Sigmoid colon (tissue), 7 donors: ENCODE measurements around the gene ATXN7L3. TPM values are rescaled to one million over a fixed set of nuclear protein-coding genes. Genes with fewer than 3 reads are reported as not detected.
"Not testable (repeated sequence)": the region's sequence is repeated elsewhere in the genome, so short reads cannot be mapped to it uniquely, and the experiment has no call there.

ENCODE experiments used
- DNase-seq: peaks from one replicate; pipeline ENCODE4 v3.0.0-alpha.2; 2019
- H3K27ac ChIP-seq, 4 donors: fragments of 200-600 bp; sonication (generic); one replicate each; pipeline ENCODE4 v1.5.1; 2016 to 2019; ENCODE audit warnings: mild to moderate bottlenecking in 1 of 4
- H3K27me3 ChIP-seq, 3 donors: fragments of 200-600 bp; sonication (generic); one replicate each; pipeline ENCODE4 v1.5.1; 2019; ENCODE audit warnings: mild to moderate bottlenecking in 1 of 3
- H3K36me3 ChIP-seq, 4 donors: fragments of 200-600 bp; sonication (generic); one replicate each; pipeline ENCODE4 v1.5.1; 2016 to 2019
- H3K4me1 ChIP-seq, 4 donors: fragments of 200-600 bp; sonication (generic); one replicate each; pipeline ENCODE4 v1.5.1; 2017 to 2019
- H3K4me3 ChIP-seq, 4 donors: fragments of 200-600 bp; sonication (generic); one replicate each; pipeline ENCODE4 v1.5.1; 2017 to 2019; ENCODE audit warnings: mild to moderate bottlenecking in 2 of 4, moderate library complexity in 1 of 4
- H3K9me3 ChIP-seq, 4 donors: fragments of 200-600 bp in 3 of 4; sonication (generic) in 3 of 4; one replicate each; pipeline versions ENCODE4 v1.5.1 to v1.6.1; 2013 to 2019
- EP300 ChIP-seq, 4 donors: sonication (generic); formaldehyde crosslinking; IDR thresholded peaks; one replicate each; pipeline ENCODE4 v1.6.1; 2017; ENCODE audit warnings: antibody characterized with exemption in 4 of 4
- POLR2A ChIP-seq, 2 donors: fragments of 450-650 bp; IDR thresholded peaks; one replicate each; pipeline ENCODE4 v1.6.1; 2016; ENCODE audit warnings: antibody characterized with exemption in 2 of 2, mild to moderate bottlenecking in 2 of 2, moderate library complexity in 2 of 2
- POLR2AphosphoS5 ChIP-seq, 4 donors: sonication (generic); formaldehyde crosslinking; IDR thresholded peaks; one replicate each; pipeline ENCODE4 v1.6.1; 2017; ENCODE audit warnings: antibody characterized with exemption in 4 of 4
- WGBS, 2 donors: extraction: QIAGEN DNeasy Blood & Tissue Kit; methylation state at CpG; one replicate each; pipeline ENCODE4 v1.1.7; 2013; 5-methylcytosine and 5-hydroxymethylcytosine counted together
- intact Hi-C: fragments of 100-400 bp; cut with DNase I; formaldehyde crosslinking; loops from one replicate; pipeline ENCODE4 v1.15.1; 2023
- polyA plus RNA-seq, 3 donors: library from polyadenylated mRNA; stranded (reverse); fragments of 200-250 nt; gene quantifications; one replicate each; pipeline ENCODE4 v1.2.3, GENCODE V29; 2013
- small RNA-seq, 3 donors: library from RNA; depleted of rRNA; stranded (forward); fragments of <200 nt; gene quantifications; one replicate each; pipeline ENCODE3, GENCODE V24; 2016
- total RNA-seq, 4 donors: library from RNA; depleted of rRNA; stranded (reverse); fragments of >200 nt; gene quantifications; one replicate each; pipeline ENCODE4 v1.1.0, GENCODE V29; 2016
- TF ChIP-seq, protein P1 (sequence below), 4 experiments: fragments of 450-650 bp in 3 of 4; fragments of 200-600 bp in 1 of 4; IDR thresholded peaks; one replicate each; pipeline ENCODE4 v1.5.1; 2016 to 2019; ENCODE audit warnings: antibody characterized with exemption in 4 of 4, mild to moderate bottlenecking in 3 of 4, moderate library complexity in 2 of 4
- donor health status: healthy with polysubstance abuse.
- donor health status: Bipolar disorder and iron deficiency.
- donor health status: healthy.

Gene ATXN7L3
- total and polyA plus RNA-seq, 7 donors, result 26.4 to 59.8 (median 36.6) TPM

DNA sequence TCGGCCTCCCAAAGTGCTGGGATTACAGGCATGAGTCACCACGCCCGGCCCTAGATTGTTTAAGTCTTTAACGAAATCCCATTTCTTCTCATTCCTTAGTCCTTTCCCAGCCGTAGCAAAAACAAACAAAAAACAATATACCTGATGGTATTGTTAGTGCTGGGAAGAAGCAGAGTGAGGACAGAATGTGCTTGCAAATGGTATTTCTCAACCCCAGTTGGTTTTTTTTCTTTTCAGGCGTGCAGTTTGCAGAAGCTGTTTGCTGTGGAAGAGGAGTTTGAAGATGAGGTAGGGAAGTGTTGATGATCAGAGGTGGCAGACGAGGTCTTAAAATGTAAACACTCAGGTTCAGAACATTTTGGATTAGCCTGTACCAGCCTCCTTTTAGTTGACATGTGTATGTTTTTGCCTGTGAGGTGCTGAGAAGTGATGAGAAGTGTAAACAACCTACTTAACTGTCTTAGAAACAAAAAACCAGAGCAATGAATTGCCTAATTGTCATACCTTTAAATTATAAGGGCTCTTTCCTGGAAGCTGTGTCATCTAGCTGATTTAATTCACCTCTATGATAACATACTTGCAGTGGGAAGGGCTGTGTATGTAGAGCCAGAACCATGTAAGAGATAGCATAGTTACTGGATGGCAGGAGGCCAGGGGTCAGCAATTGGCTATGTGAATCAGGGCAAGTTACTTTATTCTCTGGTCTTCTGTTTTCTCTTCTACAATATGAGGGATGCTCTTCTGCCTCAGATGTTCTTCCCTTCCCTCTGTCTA lies 54.5 kb downstream of the ATXN7L3 start:
- Histone ChIP-seq H3K27ac (peak overlapping the region in 1 of 4 donors; percentile 80), H3K36me3 (no peaks in the 10 kb centered on the region), H3K9me3 (no peaks in the 10 kb centered on the region), H3K4me3 (no peak overlapping the region), H3K27me3 (no peaks in the 10 kb centered on the region), H3K4me1 (peaks cover 0 to 13% (median 10%) of the 10 kb centered on the region in 4 donors)
- 87 to 90% methylated on average over 7 of the region's 7 CpGs for WGBS, 2 donors
- intact Hi-C loops, result loop anchor here (5.0 kb wide), 1 partner anchor 72 kb away; the partner anchor contains the start of gene UBTF
- DNase-seq, result no peak
- TF ChIP-seq POLR2A (IDR thresholded peaks at IDR 0.05) (no peak), POLR2AphosphoS5 (IDR thresholded peaks at IDR 0.05) (no peak), EP300 (IDR thresholded peaks at IDR 0.05) (no peak)
- TF ChIP-seq, protein P1, sequence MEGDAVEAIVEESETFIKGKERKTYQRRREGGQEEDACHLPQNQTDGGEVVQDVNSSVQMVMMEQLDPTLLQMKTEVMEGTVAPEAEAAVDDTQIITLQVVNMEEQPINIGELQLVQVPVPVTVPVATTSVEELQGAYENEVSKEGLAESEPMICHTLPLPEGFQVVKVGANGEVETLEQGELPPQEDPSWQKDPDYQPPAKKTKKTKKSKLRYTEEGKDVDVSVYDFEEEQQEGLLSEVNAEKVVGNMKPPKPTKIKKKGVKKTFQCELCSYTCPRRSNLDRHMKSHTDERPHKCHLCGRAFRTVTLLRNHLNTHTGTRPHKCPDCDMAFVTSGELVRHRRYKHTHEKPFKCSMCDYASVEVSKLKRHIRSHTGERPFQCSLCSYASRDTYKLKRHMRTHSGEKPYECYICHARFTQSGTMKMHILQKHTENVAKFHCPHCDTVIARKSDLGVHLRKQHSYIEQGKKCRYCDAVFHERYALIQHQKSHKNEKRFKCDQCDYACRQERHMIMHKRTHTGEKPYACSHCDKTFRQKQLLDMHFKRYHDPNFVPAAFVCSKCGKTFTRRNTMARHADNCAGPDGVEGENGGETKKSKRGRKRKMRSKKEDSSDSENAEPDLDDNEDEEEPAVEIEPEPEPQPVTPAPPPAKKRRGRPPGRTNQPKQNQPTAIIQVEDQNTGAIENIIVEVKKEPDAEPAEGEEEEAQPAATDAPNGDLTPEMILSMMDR (IDR thresholded peaks at IDR 0.05), result no peak

DNA sequence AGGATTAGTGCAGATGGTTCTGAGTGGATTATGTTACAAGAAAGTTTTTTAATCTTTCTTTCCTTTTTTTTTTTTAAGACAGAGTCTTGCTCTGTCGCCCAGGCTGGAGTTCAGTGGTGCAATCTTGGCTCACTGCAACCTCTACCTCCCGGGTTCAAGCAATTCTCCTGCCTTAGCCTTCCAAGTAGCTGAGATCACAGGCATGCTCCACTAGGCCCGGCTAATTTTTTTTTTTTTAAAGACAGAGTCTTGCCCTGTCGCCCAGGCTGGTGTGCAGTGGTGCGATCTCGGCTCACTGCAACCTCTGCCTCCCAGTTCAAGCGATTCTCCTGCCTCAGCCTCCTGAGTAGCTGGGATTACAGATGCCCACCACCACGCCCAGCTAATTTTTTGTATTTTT lies 55.8 kb downstream of the ATXN7L3 start:
- WGBS, 2 donors, result 93 to 96% methylated on average over 8 of the region's 8 CpGs
- not testable (repeated sequence) for H3K27me3 ChIP-seq, H3K4me3 ChIP-seq, H3K36me3 ChIP-seq, DNase-seq, H3K9me3 ChIP-seq
- H3K4me1 ChIP-seq, result peaks cover 0 to 13% (median 10%) of the 10 kb centered on the region in 4 donors
- intact Hi-C loops, result loop anchor here (5.0 kb wide), 1 partner anchor 73 kb away; the partner anchor contains the start of gene UBTF
- H3K27ac ChIP-seq, result peak overlapping the region in 1 of 4 donors; percentile 80

Small RNA genes lying within 50 kb of the gene (small RNA-seq; reads per million reads assigned to genes)
- 0 reads per million in 3 donors for gene MIR6782

Other genes with a start within 250 kb of the ATXN7L3 start
- 1 to 10 TPM in 1 of 4 donors, not detected in 3; 3.2 TPM for gene PYY, start 245.9 kb downstream of the ATXN7L3 start, total RNA-seq
- gene PYY, start 245.9 kb downstream of the ATXN7L3 start, polyA plus RNA-seq, result 100 to 1,000 TPM in 1 of 3 donors, 10 to 100 TPM in 2; 32.6 to 185 (median 63.1) TPM
- 1 to 10 TPM in 1 of 4 donors, under 1 TPM in 3; 0.54 to 1.4 (median 0.77) TPM for gene NAGS, start 195.3 kb downstream of the ATXN7L3 start, total RNA-seq
- gene NAGS, start 195.3 kb downstream of the ATXN7L3 start, polyA plus RNA-seq, result 10 to 100 TPM in 2 of 3 donors, 1 to 10 TPM in 1; 3.9 to 13.2 (median 10.9) TPM
- gene TMEM101, start 184.9 kb downstream of the ATXN7L3 start, total RNA-seq, result 10 to 100 TPM; 21.3 to 37.8 (median 26.3) TPM
- 10 to 100 TPM; 14.1 to 42.9 (median 22.2) TPM for gene TMEM101, start 184.9 kb downstream of the ATXN7L3 start, polyA plus RNA-seq
- 10 to 100 TPM; 33.8 to 46.9 (median 40.1) TPM for gene LSM12, start 133.2 kb downstream of the ATXN7L3 start, total RNA-seq
- gene LSM12, start 133.2 kb downstream of the ATXN7L3 start, polyA plus RNA-seq, result 10 to 100 TPM; 28.8 to 41.6 (median 37.9) TPM
- gene G6PC3, start 129.1 kb downstream of the ATXN7L3 start, total RNA-seq, result 10 to 100 TPM; 22.2 to 29.8 (median 25.9) TPM
- gene G6PC3, start 129.1 kb downstream of the ATXN7L3 start, polyA plus RNA-seq, result 10 to 100 TPM in 1 of 3 donors, 1 to 10 TPM in 2; 8.4 to 45.5 (median 9.7) TPM
- 10 to 100 TPM; 58.2 to 87.5 (median 69.4) TPM for gene HDAC5, start 76.2 kb downstream of the ATXN7L3 start, total RNA-seq
- 10 to 100 TPM; 15.3 to 21.8 (median 16.8) TPM for gene HDAC5, start 76.2 kb downstream of the ATXN7L3 start, polyA plus RNA-seq
- gene HROB, start 58.0 kb downstream of the ATXN7L3 start, total RNA-seq, result 1 to 10 TPM in 1 of 4 donors, under 1 TPM in 3; 0.36 to 3.3 (median 0.52) TPM
- gene HROB, start 58.0 kb downstream of the ATXN7L3 start, polyA plus RNA-seq, result 1 to 10 TPM in 1 of 3 donors, under 1 TPM in 1, not detected in 1; 0.69 to 3.1 TPM
- 1 to 10 TPM in 3 of 4 donors, under 1 TPM in 1; 0.82 to 4.2 (median 1.6) TPM for gene ASB16, start 29.2 kb downstream of the ATXN7L3 start, total RNA-seq
- under 1 TPM in 1 of 3 donors, not detected in 2; 0.19 TPM for gene ASB16, start 29.2 kb downstream of the ATXN7L3 start, polyA plus RNA-seq
- 10 to 100 TPM; 26.9 to 40.3 (median 29.2) TPM for gene TMUB2, start 12.9 kb downstream of the ATXN7L3 start, total RNA-seq
- 10 to 100 TPM; 19.0 to 41.3 (median 22.2) TPM for gene TMUB2, start 12.9 kb downstream of the ATXN7L3 start, polyA plus RNA-seq
- 10 to 100 TPM; 43.4 to 58.4 (median 52.5) TPM for gene UBTF, start 19.8 kb upstream of the ATXN7L3 start, total RNA-seq
- 10 to 100 TPM; 26.8 to 55.0 (median 28.2) TPM for gene UBTF, start 19.8 kb upstream of the ATXN7L3 start, polyA plus RNA-seq
- gene SLC4A1, start 68.3 kb upstream of the ATXN7L3 start, total RNA-seq, result under 1 TPM in 1 of 4 donors, not detected in 3; under 0.01 TPM
- under 1 TPM in 1 of 3 donors, not detected in 2; 0.23 TPM for gene SLC4A1, start 68.3 kb upstream of the ATXN7L3 start, polyA plus RNA-seq
- 10 to 100 TPM in 1 of 4 donors, 1 to 10 TPM in 3; 1.2 to 10.5 (median 6.0) TPM for gene RUNDC3A, start 108.7 kb upstream of the ATXN7L3 start, total RNA-seq
- 1 to 10 TPM in 2 of 3 donors, under 1 TPM in 1; 0.46 to 2.5 (median 1.2) TPM for gene RUNDC3A, start 108.7 kb upstream of the ATXN7L3 start, polyA plus RNA-seq
- 10 to 100 TPM; 39.0 to 51.8 (median 43.3) TPM for gene SLC25A39, start 124.9 kb upstream of the ATXN7L3 start, total RNA-seq
- gene SLC25A39, start 124.9 kb upstream of the ATXN7L3 start, polyA plus RNA-seq, result 100 to 1,000 TPM; 121 to 163 (median 136) TPM
- 100 to 1,000 TPM; 141 to 245 (median 171) TPM for gene GRN, start 145.4 kb upstream of the ATXN7L3 start, total RNA-seq
- gene GRN, start 145.4 kb upstream of the ATXN7L3 start, polyA plus RNA-seq, result 100 to 1,000 TPM in 2 of 3 donors, 10 to 100 TPM in 1; 69.7 to 245 (median 218) TPM
- 1 to 10 TPM in 3 of 4 donors, under 1 TPM in 1; 0.66 to 1.7 (median 1.5) TPM for gene FAM171A2, start 164.0 kb upstream of the ATXN7L3 start, total RNA-seq
- under 1 TPM in 1 of 3 donors, not detected in 2; 0.67 TPM for gene FAM171A2, start 164.0 kb upstream of the ATXN7L3 start, polyA plus RNA-seq
- under 1 TPM in 3 of 4 donors, not detected in 1; 0.27 to 0.36 (median 0.33) TPM for gene ITGA2B, start 189.8 kb upstream of the ATXN7L3 start, total RNA-seq
- under 1 TPM in 1 of 3 donors, not detected in 2; 0.35 TPM for gene ITGA2B, start 189.8 kb upstream of the ATXN7L3 start, polyA plus RNA-seq